ENCODE measurements around the gene PTPN11.
"Not testable (repeated sequence)": the region's sequence is repeated elsewhere in the genome, so short reads cannot be mapped to it uniquely, and the experiment has no call there.

PTPN11 gene

DNA sequence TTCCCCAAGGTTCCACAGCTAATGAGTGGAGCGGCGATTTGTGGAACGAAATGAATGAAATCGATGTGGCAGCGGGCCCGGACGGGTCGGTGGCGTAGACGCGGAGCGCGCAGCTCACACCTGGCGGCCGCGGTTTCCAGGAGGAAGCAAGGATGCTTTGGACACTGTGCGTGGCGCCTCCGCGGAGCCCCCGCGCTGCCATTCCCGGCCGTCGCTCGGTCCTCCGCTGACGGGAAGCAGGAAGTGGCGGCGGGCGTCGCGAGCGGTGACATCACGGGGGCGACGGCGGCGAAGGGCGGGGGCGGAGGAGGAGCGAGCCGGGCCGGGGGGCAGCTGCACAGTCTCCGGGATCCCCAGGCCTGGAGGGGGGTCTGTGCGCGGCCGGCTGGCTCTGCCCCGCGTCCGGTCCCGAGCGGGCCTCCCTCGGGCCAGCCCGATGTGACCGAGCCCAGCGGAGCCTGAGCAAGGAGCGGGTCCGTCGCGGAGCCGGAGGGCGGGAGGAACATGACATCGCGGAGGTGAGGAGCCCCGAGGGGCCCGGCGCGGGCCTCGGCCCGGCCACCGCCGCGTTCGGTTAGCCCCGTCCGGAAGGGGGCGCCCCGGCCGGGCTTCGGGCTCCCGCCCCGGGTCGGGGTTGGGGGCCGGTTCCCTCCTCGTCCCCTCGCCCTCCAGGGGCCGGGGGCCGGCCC is at the start of gene PTPN11:
Gene PTPN11, plus strand, starts transcription at position 340 of the 689 bp plus-strand sequence. Its CDS starts 165 bp downstream, at position 505.
- DNase-seq (ENCODE audit: low read depth in 2 of 2): peak; percentile 78 to 88

DNA sequence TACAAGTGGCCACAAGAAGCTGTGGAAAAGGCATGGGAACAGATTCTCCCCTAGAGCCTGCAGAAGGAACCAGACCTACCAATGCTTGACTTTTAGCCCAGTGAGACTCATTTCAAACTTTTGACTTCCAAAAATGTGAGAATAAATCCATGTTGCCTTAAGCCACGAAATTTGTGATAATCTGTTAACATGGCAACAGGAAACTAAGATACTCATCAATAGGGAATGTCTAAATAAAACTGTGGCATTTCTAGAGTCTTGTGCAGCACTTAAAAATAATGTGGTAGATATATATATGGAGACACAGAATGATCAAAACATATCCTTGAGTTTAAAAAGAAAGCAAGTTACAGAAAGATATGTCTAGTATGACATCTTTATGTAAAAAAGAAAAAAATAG is 48.5 kb upstream of the PTPN11 start:
- DNase-seq (ENCODE audit: low read depth in 2 of 2): no peak

DNA sequence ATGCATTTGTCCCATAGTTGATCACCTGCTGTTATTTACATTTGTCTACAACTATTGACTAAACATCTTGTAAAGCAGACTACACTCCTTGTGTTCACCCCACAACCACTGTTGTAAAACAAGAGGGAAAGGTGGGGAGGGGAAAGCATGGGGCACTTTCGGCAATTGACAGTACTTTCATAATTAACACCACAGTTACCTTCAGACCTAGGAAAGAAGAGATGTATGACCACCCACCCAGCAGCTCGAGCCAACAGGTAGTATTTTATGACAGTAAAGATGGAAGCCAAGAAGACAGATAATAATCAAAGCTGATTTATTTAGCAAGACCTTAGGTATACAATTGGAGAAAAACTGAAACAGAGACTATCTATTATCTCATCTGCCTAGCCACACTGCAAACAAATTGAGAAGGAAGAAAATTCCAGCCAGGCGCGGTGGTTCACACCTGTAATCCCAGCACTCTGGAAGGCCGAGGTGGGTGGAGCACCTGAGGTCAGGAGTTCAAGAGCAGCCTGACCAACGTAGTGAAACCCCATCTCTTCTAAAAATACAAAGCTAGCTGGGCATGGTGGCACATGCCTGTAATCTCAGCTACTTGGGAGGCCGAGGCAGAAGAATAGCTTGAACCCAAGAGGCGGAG is 47.8 kb upstream of the PTPN11 start:
- no peak for DNase-seq (ENCODE audit: low read depth in 2 of 2)

DNA sequence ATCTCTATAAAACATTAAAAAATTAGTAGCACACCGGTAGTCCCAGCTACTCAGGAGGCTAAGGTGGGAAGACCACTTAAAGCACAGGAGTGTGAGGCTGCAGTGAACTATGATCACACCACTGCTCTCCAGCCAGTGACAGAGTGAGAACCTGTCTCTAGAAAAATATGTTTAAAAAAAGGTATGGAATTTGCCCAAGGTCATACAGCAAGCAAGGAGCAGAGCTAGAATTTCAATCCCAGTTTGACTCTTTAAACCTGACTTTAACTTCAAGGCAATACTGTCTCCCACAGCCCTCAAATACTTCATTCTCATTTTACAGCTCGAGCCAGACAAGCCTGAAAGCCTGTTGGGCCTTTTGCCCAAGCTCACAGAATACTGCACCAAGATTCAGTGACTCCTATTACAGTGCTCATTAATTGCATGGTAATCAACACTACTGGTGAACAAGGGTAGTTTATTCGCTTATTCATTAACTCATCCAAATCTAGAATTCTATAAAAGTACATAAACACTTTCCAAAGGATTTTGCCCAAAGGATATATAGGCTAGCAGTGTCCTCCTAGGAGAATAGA is 44.5 kb upstream of the PTPN11 start:
- no peak for DNase-seq (ENCODE audit: low read depth in 2 of 2)

DNA sequence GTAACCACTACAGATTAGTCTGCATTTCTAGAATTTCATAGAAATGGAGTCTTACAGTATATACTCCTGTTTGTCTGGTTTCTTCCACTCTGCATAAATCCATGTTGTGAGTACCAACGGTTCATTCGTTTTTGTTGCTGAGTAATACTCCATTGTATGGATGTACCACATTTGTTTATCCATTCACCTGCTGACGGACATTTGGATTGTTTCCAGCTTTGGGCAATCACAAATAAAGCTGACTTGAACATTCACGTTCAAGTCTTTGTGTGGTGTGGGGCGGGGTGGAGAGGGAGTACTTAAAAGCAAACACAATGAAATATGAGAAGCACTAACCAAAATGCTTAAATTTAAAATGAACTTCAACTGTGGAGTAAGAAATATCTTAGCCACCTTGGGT is 43.6 kb upstream of the PTPN11 start:
- no peak for DNase-seq (ENCODE audit: low read depth in 2 of 2)

DNA sequence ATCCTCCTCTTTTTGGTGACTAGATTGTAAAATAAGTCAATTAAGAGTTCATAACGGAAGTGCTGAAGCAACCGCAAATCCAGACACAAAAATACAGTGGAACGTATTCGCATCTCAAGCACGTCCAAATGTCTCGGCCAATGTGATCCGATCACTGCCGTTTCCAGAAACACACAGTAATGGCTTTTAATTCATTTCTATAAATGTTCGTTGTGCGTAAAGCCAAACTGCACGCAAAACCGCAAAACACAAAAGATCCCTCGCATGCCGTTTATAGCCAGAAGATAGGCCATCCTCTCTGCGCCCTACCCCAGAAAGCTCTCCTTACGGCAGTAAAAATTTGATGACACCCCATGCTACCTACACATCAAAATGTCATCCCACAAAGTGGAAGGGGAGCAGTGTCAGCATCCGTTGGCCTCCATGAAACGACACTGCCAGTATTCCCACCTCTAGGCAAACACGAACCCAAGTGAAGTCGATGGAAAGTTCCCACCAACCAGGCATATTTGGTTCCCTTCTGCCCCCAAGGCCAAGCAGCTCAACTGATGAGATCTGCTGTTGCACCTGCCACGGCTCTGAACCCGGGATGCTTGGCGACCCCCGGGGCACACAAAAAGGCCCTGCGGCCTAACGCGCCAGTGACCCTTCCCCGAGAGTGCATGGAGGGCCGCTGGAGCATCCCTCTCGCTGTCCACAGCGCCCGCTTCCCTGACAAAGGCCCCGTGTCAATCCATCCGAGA is 37.9 kb upstream of the PTPN11 start:
- no peak for DNase-seq (ENCODE audit: low read depth in 2 of 2)

DNA sequence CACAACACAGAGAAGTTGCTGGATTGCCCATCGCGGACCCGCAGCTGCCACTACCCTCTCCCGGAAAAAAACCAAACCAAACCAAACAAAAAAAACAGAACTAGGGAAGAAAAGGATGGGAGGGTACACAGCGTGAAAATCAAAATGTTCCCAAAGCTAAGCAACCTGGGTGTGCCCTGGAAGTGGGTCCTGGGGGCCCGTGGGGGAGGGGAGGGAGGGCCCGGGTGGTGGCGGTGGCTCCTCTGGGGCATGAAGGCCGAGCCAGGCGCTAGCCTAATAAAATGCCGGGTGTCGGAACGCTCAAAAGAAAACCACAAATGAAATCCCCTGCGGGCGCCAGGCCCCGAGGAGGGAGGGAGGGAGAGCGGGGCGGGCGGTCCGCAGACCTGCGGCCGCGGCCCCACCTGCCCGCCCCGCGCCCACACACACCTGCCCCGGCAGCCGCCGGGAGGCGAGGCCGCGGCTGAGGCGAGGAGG is 37.3 kb upstream of the PTPN11 start:
- no peak for DNase-seq (ENCODE audit: low read depth in 2 of 2)

DNA sequence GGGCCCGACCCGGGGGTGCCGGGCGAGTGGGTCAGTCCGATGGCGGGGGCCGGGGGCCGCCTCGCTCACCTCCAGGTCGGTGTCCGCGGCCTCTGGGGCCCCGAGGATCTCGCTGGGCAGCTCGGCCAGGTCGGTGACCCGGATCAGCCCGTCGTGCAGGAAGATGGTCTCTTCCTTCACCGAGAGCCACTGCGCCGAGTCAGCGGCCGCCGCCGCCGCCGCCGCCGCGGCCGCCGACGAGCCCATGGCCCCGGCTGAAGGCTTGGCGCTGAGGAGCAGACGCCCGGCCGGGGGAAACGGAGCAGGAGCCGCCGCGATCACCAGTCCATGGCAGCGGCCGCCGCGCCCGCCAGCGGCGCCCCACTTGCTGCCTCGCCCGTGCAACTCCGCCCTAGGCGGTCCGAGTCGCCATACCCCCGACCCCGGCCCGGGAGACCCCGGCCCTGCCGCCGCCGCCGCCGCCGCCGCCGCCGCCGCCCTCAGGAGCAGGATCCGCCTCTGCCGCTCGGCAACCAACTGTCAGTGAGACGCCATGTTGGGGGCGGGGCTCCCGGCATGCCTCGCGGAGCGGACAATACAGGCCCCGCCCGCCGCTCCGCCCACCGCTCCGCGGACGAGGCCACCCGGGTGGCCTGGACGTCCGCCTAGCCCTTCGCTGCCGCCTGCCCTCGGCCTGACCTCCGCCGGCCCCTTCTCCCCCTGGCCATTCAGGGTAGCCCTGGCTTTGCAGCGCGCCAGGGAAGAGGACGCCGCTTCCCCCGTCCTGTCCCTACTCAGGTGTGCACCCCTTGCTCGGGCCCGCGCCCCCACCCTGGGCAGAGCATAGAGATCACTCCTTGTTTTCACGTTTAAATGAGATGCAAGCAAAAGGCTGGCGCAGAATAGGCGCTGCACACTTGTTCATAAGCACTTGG is 36.6 kb upstream of the PTPN11 start, which contains the start of gene HECTD4:
Gene HECTD4, minus strand, starts transcription at position 549 of the 914 bp plus-strand sequence. Its CDS starts 303 bp downstream, at position 246.
- peak; percentile 84 to 94 for DNase-seq (ENCODE audit: low read depth in 2 of 2)

DNA sequence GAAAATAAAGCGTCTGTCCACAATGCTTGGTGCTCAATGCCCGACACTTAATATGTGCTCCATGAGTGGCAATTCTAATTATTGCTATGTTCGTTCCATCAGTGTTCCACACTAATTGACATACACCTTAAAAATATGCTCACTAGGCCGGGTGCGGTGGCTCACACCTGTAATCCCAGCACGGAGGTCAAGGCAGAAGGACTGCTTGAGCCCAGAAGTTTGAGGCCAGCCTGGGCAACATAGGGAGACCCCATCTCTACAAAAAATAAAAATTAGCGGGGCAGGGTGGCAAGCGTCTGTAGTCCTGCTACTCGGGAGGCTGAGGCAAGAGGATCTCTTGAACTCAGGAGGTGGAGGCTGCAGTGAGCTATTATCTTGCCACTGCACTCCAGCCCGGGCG is 35.9 kb upstream of the PTPN11 start:
- no peak for DNase-seq (ENCODE audit: low read depth in 2 of 2)

DNA sequence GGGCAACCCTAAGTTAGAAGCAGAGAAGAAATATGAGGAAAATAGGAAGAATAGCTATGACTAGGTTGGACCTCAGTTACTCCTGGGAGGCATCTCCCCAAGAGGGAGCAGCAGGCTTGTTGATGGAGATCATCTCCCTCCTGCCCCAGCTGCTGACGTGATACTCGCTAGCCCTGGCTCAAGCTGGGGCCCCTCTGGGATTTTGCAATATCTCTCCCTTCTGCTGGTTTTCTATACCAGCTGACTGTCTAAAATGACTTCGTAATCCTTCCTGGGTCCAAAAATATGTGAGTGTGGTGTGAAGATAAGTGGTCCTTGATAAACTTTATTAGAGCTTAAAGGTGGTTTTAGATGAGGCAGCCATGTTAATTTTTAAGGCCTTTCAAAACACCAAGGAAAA is 32.0 kb upstream of the PTPN11 start:
- no peak for DNase-seq (ENCODE audit: low read depth in 2 of 2)

DNA sequence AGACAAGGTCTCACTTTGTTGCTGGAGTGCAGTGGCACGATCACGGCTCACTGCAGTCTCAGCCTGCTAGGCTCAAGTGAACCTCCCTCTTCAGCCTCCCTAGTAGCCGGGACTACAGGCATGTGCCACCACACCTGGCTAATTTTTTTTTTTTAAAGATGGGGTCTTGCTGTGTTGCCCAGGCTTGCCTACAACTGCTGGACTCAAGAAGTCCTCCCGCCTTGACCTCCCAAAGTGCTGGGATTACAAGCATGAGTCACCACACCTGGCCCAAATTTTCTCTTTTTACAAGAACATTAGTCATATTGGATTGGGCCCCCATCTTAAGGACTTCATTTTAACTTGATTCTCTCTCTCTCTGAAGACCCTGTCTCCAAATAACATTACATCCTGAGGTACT is 29.5 kb upstream of the PTPN11 start:
- DNase-seq (ENCODE audit: low read depth in 2 of 2): no peak

DNA sequence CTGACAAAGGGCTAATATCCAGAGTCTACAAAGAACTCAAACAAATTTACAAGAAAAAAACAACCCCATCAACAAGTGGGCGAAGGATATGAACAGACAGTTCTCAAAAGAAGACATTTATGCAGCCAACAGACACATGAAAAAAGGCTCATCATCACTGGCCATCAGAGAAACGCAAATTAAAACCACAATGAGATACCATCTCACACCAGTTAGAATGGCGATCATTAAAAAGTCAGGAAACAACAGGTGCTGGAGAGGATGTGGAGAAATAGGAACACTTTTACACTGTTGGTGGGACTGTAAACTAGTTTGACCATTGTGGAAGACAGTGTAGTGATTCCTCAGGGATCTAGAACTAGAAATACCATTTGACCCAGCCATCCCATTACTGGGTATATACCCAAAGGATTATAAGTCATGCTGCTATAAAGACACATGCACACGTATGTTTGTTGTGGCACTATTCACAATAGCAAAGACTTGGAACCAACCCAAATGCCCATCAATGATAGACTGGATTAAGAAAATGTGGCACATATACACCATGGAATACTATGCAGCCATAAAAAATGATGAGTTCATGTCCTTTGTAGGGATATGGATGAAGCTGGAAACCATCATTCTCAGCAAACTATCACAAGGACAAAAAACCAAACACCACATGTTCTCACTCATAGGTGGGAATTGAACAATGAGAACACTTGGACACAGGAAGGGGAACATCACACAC is 28.7 kb upstream of the PTPN11 start:
- DNase-seq (ENCODE audit: low read depth in 2 of 2): not testable (repeated sequence)

DNA sequence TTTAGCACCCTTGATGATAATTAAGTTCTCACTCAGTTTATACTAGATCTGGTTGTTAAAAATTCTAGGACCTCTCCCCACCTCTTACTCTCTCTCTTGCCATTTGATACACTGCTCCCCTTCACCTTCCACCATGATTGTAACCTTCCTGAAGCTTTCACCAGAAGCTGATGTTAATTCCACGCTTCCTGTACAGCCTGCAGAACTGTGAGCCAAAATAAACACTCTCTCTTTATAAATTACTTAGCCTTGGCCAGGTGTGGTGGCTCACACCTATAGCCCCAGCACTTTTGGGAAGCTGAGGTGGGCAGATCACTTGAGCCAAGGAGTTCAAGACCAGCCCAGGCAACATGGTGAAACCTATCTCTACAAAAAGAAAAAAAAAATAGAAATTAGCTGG is 25.4 kb upstream of the PTPN11 start:
- DNase-seq (ENCODE audit: low read depth in 2 of 2): no peak

DNA sequence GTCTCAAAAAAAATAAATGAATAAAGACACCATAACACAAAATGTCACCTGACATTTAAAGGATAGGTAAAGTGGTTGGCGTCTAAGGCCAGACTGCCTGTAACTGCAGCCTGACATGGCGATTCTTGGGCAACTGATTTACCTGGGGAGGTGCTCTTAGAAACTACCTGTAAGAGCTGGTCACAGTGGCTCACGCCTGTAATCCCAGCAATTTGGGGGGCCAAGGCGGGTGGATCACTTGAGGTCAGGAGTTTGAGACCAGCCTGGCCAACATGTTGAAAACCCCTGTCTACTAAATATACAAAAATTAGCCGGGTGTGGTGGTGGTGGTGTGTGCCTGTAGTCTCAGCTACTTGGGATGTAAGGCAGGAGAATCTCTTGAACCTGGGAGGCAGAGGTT is 17.7 kb upstream of the PTPN11 start:
- DNase-seq (ENCODE audit: low read depth in 2 of 2): no peak

DNA sequence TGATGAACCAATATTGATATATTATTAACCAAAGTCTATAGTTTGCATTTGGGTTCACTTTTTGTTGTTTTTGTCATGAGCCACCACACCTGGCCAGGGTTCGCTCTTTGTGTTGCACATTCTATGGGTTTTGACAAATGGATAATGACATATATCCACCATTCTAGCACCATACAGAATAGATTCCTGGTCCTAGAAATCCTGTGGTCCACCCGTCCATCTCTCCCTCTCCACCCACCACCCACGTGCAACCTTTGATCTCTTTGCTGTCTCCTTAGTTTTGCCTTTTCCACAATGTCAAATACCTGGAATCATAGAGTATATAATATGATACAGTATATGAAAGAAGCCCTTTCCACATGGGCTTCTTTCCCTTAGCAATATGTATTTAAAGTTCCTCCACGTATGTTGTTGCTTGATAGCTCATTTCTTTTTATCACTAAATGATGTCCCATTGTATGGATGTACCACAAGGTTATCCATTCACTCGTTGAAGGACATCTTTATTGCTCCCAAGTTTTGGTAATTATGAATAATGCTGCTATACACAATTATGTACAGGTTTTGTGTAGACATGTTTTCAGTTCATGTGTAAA is 16.7 kb upstream of the PTPN11 start:
- no peak for DNase-seq (ENCODE audit: low read depth in 2 of 2)

DNA sequence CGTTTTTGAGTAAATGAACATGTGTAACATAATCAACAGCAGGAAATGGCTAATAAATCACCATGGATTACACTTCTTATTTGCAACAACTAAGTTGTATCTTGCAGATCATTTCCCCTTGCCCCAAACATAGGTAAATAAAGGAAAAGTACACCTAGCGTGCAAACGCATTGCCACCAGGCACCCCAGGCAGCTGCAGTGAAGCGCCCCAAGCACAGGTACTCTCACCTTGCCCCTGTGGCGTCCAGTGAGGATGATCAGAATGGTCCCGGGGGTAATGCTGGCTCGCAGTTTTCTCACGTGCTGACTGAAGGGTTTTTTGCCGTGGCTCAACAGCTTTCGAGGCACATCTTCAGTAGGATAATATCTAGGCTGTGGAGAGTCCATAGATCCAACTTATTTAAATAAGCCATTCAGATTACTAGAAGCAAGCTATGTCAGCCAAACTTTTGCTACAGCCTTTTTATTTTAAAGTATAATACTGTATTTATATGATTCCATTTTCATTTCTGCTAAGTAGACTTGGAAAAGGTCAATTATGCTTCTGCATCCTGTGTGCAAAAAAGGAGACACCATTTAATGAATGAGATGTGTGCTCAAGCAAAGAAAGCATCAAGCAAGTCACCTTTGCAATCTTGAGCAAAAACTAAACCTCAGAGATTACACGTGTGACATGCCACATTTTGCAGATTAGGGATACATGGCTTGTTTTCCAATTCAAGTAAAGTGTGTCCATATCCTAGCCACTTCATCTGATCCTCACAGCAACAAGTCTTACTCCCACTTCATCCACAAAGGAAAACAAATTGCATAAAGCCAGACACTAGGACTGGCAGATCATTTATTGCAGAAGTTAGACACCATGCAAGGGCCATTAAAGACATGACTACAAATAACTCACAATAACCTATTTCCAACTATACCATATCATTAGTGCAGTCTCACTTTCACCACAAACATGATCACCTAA is 11.9 kb upstream of the PTPN11 start:
- no peak for DNase-seq (ENCODE audit: low read depth in 2 of 2)

DNA sequence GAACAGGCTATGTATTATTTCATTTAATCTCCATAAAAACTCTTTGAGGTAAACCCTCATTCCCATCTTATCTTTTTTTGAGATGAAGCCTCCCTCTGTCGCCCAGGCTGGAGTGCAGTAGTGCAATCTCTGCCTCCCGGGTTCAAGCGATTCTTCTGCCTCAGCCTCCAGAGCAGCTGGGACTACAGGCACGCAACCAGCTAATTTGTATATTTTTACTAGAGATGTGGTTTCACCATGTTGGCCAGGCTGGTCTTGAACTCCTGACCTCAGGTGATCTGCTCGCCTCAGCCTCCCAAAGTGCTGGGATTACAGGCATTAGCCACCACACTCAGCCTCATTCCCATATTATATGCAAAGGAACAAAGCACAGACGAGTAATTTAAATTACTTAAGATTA is 11.1 kb upstream of the PTPN11 start:
- DNase-seq (ENCODE audit: low read depth in 2 of 2): not testable (repeated sequence)

DNA sequence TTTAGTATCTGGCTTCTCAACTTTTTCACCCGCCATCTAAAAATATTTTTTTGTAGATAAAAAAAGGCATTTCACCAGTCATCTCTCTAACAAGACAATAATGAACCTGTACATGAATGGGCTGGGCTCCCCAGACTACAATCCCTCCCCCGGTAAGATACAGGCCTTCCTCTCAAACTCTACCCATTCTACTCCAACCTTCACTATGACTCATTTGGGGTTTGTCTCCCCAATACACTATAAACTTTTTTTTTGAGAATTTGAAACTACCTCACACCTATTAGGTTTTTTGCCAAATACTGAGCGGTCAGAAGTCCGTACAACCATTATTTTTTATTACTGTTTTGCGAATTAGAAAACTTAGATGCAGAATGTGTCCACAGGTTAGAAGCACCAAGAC is 10.1 kb upstream of the PTPN11 start:
- no peak for DNase-seq (ENCODE audit: low read depth in 2 of 2)

Data from stimulated activated CD4-positive, alpha-beta T cell treated with anti-CD3 and anti-CD28 coated beads, Interleukin-15, amount 100 ng/mL, for 48 hours (primary cell).